ENCODE data around the gene CSF3R.

- TF ChIP-seq POLR2AphosphoS5 (IDR thresholded peaks at IDR 0.05) (no peak), CTCF (IDR thresholded peaks at IDR 0.05; ENCODE audit: poor library complexity, severe bottlenecking) (no peak), RAD21 (conservative IDR thresholded peaks at IDR 0.05) (no peak)
These were observed 2.6 kb downstream of the CSF3R start for GRCh38 chr1:36480161-36480560.
